GM23338 (cell line): Measurements from ENCODE around the gene REEP6. TPM values are rescaled to one million over a fixed set of nuclear protein-coding genes. Genes with fewer than 3 reads are reported as not detected.

Experiments used
- ATAC-seq: fragments of 200-7000 bp; cut with Tn5 transposase; 3 replicates; pipeline ENCODE4 v1.9.1; 2020
- DNase-seq: peaks from one replicate; pipeline ENCODE4 v3.0.0-alpha.2; 2015; ENCODE audit warnings: low spot score
- H2AFZ ChIP-seq: fragments of 200-600 bp; sonication (generic); 2 replicates; pipeline ENCODE4 v1.8.0; 2016; ENCODE audit warnings: antibody characterized with exemption, mild to moderate bottlenecking, moderate library complexity
- H3F3A ChIP-seq: fragments of 200-600 bp; sonication (generic); replicated peaks from 2 replicates; pipeline ENCODE4 v1.8.0; 2017; ENCODE audit warnings: antibody characterized with exemption, mixed run types, low read depth
- H3K27ac ChIP-seq: fragments of 200-600 bp; sonication (generic); 2 replicates; pipeline ENCODE4 v1.6.1; 2016; ENCODE audit warnings: low read depth
- H3K27me3 ChIP-seq: fragments of 200-600 bp; sonication (generic); 2 replicates; pipeline ENCODE4 v1.8.0; 2016; ENCODE audit warnings: mild to moderate bottlenecking, mixed run types, moderate library complexity; ENCODE audit not compliant: insufficient read depth
- H3K36me3 ChIP-seq: fragments of 200-600 bp; sonication (generic); 2 replicates; pipeline ENCODE4 v1.8.0; 2016; ENCODE audit warnings: mild to moderate bottlenecking; ENCODE audit not compliant: insufficient read depth
- H3K4me1 ChIP-seq: fragments of 200-600 bp; sonication (generic); 2 replicates; pipeline ENCODE4 v1.8.0; 2016; ENCODE audit warnings: mild to moderate bottlenecking, moderate library complexity; ENCODE audit not compliant: insufficient read depth
- H3K4me2 ChIP-seq: fragments of 200-600 bp; sonication (generic); 2 replicates; pipeline ENCODE4 v1.7.1; 2017; ENCODE audit warnings: mixed run types
- H3K4me3 ChIP-seq: fragments of 200-600 bp; sonication (generic); 2 replicates; pipeline ENCODE4 v1.6.1; 2016; ENCODE audit warnings: mixed run types
- H3K79me2 ChIP-seq: fragments of 200-600 bp; sonication (generic); replicated peaks from 2 replicates; pipeline ENCODE4 v1.8.0; 2017; ENCODE audit warnings: mild to moderate bottlenecking; ENCODE audit not compliant: insufficient read depth
- H3K9me2 ChIP-seq: fragments of 200-600 bp; sonication (generic); 2 replicates; pipeline ENCODE4 v1.8.0; 2017; ENCODE audit not compliant: insufficient read depth
- H4K20me1 ChIP-seq: fragments of 200-600 bp; sonication (generic); replicated peaks from 2 replicates; pipeline ENCODE4 v1.8.0; 2017; ENCODE audit warnings: mild to moderate bottlenecking; ENCODE audit not compliant: insufficient read depth
- H3K27ac Mint-ChIP-seq: 2 replicates; pipeline ENCODE4 v1.8.0; 2020; ENCODE audit warnings: inconsistent platforms, mild to moderate bottlenecking, moderate library complexity, mixed read lengths
- H3K27me3 Mint-ChIP-seq: 3 replicates; pipeline ENCODE4 v1.8.0; 2022; ENCODE audit warnings: low read depth, mild to moderate bottlenecking, moderate library complexity, mixed read lengths, inconsistent platforms; ENCODE audit not compliant: insufficient read depth, poor library complexity
- H3K36me3 Mint-ChIP-seq: 3 replicates; pipeline ENCODE4 v1.8.0; 2021; ENCODE audit warnings: low read depth, mild to moderate bottlenecking, inconsistent platforms, moderate library complexity, mixed read lengths
- H3K4me1 Mint-ChIP-seq: 3 replicates; pipeline ENCODE4 v1.8.0; 2020; ENCODE audit warnings: mild to moderate bottlenecking, inconsistent platforms, mixed read lengths
- H3K4me3 Mint-ChIP-seq: 3 replicates; pipeline ENCODE4 v1.8.0; 2021; ENCODE audit warnings: moderate library complexity, mild to moderate bottlenecking, inconsistent platforms, mixed read lengths
- H3K9me3 Mint-ChIP-seq: 3 replicates; pipeline ENCODE4 v1.8.0; 2020; ENCODE audit warnings: moderate library complexity, mild to moderate bottlenecking, inconsistent platforms, mixed read lengths
- CREB1 ChIP-seq: fragments of 250-450 bp; sonication (Bioruptor Pico); IDR thresholded peaks from 2 replicates; pipeline ENCODE4 v1.5.0; 2020; ENCODE audit warnings: low read depth, mild to moderate bottlenecking, moderate library complexity
- EZH2 ChIP-seq: fragments of 200-600 bp; sonication (generic); IDR thresholded peaks from one replicate; pipeline ENCODE4 v1.8.0; 2017; ENCODE audit warnings: antibody characterized with exemption, mild to moderate bottlenecking, low read depth; ENCODE audit not compliant: unreplicated experiment
- EZH2phosphoT487 ChIP-seq: fragments of 200-600 bp; sonication (generic); IDR thresholded peaks from one replicate; pipeline ENCODE4 v1.8.1; 2018; ENCODE audit warnings: antibody characterized with exemption; ENCODE audit not compliant: unreplicated experiment
- JUNB ChIP-seq: IDR thresholded peaks from one replicate; pipeline ENCODE4 v1.6.1; 2016; ENCODE audit warnings: antibody characterized with exemption; ENCODE audit not compliant: unreplicated experiment
- NANOG ChIP-seq: IDR thresholded peaks from 2 replicates; pipeline ENCODE4 v1.6.1; 2016; ENCODE audit warnings: antibody characterized with exemption, borderline replicate concordance
- POLR2AphosphoS5 ChIP-seq: IDR thresholded peaks from 2 replicates; pipeline ENCODE4 v1.6.1; 2016; ENCODE audit warnings: antibody characterized with exemption, low read depth
- STAT1 ChIP-seq: IDR thresholded peaks from one replicate; pipeline ENCODE4 v1.6.1; 2016; ENCODE audit warnings: antibody characterized with exemption; ENCODE audit not compliant: unreplicated experiment
- ZNF114 ChIP-seq: fragments of 250-450 bp; sonication (Bioruptor Pico); IDR thresholded peaks from 2 replicates; pipeline ENCODE4 v1.5.0; 2020; ENCODE audit warnings: mild to moderate bottlenecking, moderate library complexity
- ZNF331 ChIP-seq: fragments of 250-450 bp; sonication (Bioruptor Pico); IDR thresholded peaks from 2 replicates; pipeline ENCODE4 v1.5.0; 2020; ENCODE audit warnings: low read depth, mild to moderate bottlenecking, moderate library complexity
- polyA plus RNA-seq: library from polyadenylated mRNA; unstranded; fragments of >200 nt; fragmentation: Nextera tagmentation; extraction: Ambion mirVana; gene quantifications from 2 replicates; pipeline ENCODE4 v1.2.1, GENCODE V29; 2016
- total RNA-seq: library from RNA; depleted of rRNA; stranded (reverse); fragments of >200 nt; shearing (Covaris generic); gene quantifications from 2 replicates; pipeline ENCODE4 v1.2.3, GENCODE V29; 2014
- TF ChIP-seq, protein P1 (sequence below): IDR thresholded peaks from 2 replicates; pipeline ENCODE4 v1.6.1; 2016; ENCODE audit warnings: antibody characterized with exemption
- TF ChIP-seq, protein P2 (sequence below): IDR thresholded peaks from one replicate; pipeline ENCODE4 v1.6.1; 2018; ENCODE audit warnings: antibody characterized with exemption; ENCODE audit not compliant: unreplicated experiment
- TF ChIP-seq, protein P3 (sequence below): fragments of 250-450 bp; sonication (Bioruptor Pico); IDR thresholded peaks from 2 replicates; pipeline ENCODE4 v1.5.0; 2020; ENCODE audit warnings: mild to moderate bottlenecking, moderate library complexity
- TF ChIP-seq, protein P4 (sequence below), 2 experiments: fragments of 200-600 bp in 1 of 2; sonication (generic) in 1 of 2; conservative IDR thresholded peaks; 2 replicates each; pipeline versions ENCODE4 v1.5.1 to v1.6.1; 2016 to 2017; ENCODE audit warnings: antibody characterized with exemption in 2 of 2, low read depth in 2 of 2, mild to moderate bottlenecking in 2 of 2, moderate library complexity in 1 of 2

Gene REEP6
- total and polyA plus RNA-seq, 2 experiments from 2014 or later = 15.2 to 20.0 TPM

DNA sequence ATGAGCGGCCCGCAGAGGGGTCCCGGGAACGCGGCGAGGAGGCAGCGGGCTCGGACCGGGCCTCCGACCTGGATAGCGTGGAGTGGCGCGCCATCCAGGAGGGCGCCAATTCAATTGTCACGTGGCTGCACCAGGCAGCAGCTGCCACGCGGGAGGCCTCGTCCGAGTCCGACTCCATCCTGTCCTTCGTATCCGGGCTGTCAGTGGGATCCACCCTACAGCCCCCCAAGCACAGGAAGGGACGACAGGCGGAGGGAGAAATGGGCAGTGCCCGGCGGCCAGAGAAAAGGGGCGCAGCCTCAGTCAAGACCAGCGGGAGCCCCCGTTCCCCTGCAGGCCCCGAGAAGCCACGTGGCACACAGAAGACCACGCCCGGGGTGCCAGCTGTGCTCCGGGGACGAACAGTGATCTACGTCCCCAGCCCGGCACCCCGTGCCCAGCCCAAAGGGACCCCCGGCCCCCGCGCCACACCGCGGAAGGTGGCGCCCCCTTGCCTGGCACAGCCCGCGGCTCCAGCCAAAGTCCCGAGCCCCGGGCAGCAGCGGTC, 22.6 kb upstream of the REEP6 start:
- Histone ChIP-seq H2AFZ (no peak overlapping the region), H3F3A (peaks cover 17% of the 10 kb centered on the region), H3K79me2 (no peaks in the 10 kb centered on the region), H3K4me2 (peak overlapping the region; percentile 75), H3K27me3 (peaks cover 96% of the 10 kb centered on the region), H4K20me1 (peaks cover 11% of the 10 kb centered on the region; the same call in 1 of the 2 replicates), H3K9me2 (no peaks in the 10 kb centered on the region), H3K4me1 (peaks cover 6% of the 10 kb centered on the region; the same call in 1 of the 2 replicates), H3K27ac (no peak overlapping the region), H3K4me3 (peak overlapping the region; percentile 51; the same call in 1 of the 2 replicates), H3K36me3 (no peaks in the 10 kb centered on the region)
- Mint-ChIP-seq H3K27me3 (peaks cover 72% of the 10 kb centered on the region), H3K4me3 (peak overlapping the region; percentile 38; the same call in 1 of the 3 replicates), H3K36me3 (no peaks in the 10 kb centered on the region; the same call in 2 of the 3 replicates), H3K9me3 (0 out of 3 replicates have a peak, but pooled peaks cover 3% of the 10 kb centered on the region), H3K27ac (no peak overlapping the region), H3K4me1 (peaks cover 6% of the 10 kb centered on the region; the same call in 2 of the 3 replicates)
- TF ChIP-seq ZNF331 (no peak), NANOG (no peak), EZH2phosphoT487 (no peak), JUNB (no peak), ZNF114 (no peak), CREB1 (no peak), STAT1 (no peak), EZH2 (no peak), POLR2AphosphoS5 (no peak)
- TF ChIP-seq, protein P1, sequence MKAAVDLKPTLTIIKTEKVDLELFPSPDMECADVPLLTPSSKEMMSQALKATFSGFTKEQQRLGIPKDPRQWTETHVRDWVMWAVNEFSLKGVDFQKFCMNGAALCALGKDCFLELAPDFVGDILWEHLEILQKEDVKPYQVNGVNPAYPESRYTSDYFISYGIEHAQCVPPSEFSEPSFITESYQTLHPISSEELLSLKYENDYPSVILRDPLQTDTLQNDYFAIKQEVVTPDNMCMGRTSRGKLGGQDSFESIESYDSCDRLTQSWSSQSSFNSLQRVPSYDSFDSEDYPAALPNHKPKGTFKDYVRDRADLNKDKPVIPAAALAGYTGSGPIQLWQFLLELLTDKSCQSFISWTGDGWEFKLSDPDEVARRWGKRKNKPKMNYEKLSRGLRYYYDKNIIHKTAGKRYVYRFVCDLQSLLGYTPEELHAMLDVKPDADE = no peak
- TF ChIP-seq, protein P2, sequence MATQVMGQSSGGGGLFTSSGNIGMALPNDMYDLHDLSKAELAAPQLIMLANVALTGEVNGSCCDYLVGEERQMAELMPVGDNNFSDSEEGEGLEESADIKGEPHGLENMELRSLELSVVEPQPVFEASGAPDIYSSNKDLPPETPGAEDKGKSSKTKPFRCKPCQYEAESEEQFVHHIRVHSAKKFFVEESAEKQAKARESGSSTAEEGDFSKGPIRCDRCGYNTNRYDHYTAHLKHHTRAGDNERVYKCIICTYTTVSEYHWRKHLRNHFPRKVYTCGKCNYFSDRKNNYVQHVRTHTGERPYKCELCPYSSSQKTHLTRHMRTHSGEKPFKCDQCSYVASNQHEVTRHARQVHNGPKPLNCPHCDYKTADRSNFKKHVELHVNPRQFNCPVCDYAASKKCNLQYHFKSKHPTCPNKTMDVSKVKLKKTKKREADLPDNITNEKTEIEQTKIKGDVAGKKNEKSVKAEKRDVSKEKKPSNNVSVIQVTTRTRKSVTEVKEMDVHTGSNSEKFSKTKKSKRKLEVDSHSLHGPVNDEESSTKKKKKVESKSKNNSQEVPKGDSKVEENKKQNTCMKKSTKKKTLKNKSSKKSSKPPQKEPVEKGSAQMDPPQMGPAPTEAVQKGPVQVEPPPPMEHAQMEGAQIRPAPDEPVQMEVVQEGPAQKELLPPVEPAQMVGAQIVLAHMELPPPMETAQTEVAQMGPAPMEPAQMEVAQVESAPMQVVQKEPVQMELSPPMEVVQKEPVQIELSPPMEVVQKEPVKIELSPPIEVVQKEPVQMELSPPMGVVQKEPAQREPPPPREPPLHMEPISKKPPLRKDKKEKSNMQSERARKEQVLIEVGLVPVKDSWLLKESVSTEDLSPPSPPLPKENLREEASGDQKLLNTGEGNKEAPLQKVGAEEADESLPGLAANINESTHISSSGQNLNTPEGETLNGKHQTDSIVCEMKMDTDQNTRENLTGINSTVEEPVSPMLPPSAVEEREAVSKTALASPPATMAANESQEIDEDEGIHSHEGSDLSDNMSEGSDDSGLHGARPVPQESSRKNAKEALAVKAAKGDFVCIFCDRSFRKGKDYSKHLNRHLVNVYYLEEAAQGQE = no peak
- TF ChIP-seq, protein P3, sequence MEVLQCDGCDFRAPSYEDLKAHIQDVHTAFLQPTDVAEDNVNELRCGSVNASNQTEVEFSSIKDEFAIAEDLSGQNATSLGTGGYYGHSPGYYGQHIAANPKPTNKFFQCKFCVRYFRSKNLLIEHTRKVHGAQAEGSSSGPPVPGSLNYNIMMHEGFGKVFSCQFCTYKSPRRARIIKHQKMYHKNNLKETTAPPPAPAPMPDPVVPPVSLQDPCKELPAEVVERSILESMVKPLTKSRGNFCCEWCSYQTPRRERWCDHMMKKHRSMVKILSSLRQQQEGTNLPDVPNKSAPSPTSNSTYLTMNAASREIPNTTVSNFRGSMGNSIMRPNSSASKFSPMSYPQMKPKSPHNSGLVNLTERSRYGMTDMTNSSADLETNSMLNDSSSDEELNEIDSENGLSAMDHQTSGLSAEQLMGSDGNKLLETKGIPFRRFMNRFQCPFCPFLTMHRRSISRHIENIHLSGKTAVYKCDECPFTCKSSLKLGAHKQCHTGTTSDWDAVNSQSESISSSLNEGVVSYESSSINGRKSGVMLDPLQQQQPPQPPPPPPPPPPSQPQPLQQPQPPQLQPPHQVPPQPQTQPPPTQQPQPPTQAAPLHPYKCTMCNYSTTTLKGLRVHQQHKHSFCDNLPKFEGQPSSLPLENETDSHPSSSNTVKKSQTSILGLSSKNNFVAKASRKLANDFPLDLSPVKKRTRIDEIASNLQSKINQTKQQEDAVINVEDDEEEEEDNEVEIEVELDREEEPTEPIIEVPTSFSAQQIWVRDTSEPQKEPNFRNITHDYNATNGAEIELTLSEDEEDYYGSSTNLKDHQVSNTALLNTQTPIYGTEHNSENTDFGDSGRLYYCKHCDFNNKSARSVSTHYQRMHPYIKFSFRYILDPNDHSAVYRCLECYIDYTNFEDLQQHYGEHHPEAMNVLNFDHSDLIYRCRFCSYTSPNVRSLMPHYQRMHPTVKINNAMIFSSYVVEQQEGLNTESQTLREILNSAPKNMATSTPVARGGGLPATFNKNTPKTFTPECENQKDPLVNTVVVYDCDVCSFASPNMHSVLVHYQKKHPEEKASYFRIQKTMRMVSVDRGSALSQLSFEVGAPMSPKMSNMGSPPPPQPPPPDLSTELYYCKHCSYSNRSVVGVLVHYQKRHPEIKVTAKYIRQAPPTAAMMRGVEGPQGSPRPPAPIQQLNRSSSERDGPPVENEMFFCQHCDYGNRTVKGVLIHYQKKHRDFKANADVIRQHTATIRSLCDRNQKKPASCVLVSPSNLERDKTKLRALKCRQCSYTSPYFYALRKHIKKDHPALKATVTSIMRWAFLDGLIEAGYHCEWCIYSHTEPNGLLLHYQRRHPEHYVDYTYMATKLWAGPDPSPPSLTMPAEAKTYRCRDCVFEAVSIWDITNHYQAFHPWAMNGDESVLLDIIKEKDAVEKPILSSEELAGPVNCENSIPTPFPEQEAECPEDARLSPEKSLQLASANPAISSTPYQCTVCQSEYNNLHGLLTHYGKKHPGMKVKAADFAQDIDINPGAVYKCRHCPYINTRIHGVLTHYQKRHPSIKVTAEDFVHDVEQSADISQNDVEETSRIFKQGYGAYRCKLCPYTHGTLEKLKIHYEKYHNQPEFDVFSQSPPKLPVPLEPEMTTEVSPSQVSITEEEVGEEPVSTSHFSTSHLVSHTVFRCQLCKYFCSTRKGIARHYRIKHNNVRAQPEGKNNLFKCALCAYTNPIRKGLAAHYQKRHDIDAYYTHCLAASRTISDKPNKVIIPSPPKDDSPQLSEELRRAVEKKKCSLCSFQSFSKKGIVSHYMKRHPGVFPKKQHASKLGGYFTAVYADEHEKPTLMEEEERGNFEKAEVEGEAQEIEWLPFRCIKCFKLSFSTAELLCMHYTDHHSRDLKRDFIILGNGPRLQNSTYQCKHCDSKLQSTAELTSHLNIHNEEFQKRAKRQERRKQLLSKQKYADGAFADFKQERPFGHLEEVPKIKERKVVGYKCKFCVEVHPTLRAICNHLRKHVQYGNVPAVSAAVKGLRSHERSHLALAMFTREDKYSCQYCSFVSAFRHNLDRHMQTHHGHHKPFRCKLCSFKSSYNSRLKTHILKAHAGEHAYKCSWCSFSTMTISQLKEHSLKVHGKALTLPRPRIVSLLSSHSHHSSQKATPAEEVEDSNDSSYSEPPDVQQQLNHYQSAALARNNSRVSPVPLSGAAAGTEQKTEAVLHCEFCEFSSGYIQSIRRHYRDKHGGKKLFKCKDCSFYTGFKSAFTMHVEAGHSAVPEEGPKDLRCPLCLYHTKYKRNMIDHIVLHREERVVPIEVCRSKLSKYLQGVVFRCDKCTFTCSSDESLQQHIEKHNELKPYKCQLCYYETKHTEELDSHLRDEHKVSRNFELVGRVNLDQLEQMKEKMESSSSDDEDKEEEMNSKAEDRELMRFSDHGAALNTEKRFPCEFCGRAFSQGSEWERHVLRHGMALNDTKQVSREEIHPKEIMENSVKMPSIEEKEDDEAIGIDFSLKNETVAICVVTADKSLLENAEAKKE (CRISPR knock-in tag) = no peak
- TF ChIP-seq, protein P4, sequence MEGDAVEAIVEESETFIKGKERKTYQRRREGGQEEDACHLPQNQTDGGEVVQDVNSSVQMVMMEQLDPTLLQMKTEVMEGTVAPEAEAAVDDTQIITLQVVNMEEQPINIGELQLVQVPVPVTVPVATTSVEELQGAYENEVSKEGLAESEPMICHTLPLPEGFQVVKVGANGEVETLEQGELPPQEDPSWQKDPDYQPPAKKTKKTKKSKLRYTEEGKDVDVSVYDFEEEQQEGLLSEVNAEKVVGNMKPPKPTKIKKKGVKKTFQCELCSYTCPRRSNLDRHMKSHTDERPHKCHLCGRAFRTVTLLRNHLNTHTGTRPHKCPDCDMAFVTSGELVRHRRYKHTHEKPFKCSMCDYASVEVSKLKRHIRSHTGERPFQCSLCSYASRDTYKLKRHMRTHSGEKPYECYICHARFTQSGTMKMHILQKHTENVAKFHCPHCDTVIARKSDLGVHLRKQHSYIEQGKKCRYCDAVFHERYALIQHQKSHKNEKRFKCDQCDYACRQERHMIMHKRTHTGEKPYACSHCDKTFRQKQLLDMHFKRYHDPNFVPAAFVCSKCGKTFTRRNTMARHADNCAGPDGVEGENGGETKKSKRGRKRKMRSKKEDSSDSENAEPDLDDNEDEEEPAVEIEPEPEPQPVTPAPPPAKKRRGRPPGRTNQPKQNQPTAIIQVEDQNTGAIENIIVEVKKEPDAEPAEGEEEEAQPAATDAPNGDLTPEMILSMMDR (conservative IDR thresholded peaks at IDR 0.05; ENCODE audit: low read depth in 2 of 2) = no peak
- no peak for DNase-seq
- no peak for ATAC-seq
